HepG2 (cell line): ENCODE results near the gene CARS2. TPM values are rescaled to one million over a fixed set of nuclear protein-coding genes. Genes with fewer than 3 reads are reported as not detected.
A peak's percentile ranks its signal among the peaks of the same experiment; 100 is the strongest.

Experiments
- AKAP8 ChIP-seq: sonication (generic); formaldehyde crosslinking; IDR thresholded peaks from 2 replicates; pipeline ENCODE4 v1.5.1; 2020; ENCODE audit warnings: mild to moderate bottlenecking, missing genetic modification reagents
- MLXIP ChIP-seq: sonication (generic); formaldehyde crosslinking; IDR thresholded peaks from 2 replicates; pipeline ENCODE4 v1.9.0; 2021; ENCODE audit warnings: missing genetic modification reagents, borderline replicate concordance
- PAX8 ChIP-seq: sonication (generic); formaldehyde crosslinking; IDR thresholded peaks from 2 replicates; pipeline ENCODE4 v1.8.0; 2022; ENCODE audit warnings: mild to moderate bottlenecking, missing genetic modification reagents, borderline replicate concordance
- SRSF9 ChIP-seq: fragments of 200-400 bp; formaldehyde crosslinking; IDR thresholded peaks from 2 replicates; pipeline ENCODE4 v1.6.1; 2018; ENCODE audit warnings: borderline replicate concordance, mild to moderate bottlenecking, low read depth, low read length; ENCODE audit not compliant: insufficient read depth, poor library complexity, severe bottlenecking
- ZBTB39 ChIP-seq: sonication (generic); formaldehyde crosslinking; IDR thresholded peaks from 2 replicates; pipeline ENCODE4 v1.5.0; 2020; ENCODE audit warnings: missing genetic modification reagents
- ZNF121 ChIP-seq: sonication (generic); formaldehyde crosslinking; IDR thresholded peaks from 2 replicates; pipeline ENCODE4 v1.5.0; 2020; ENCODE audit warnings: mild to moderate bottlenecking, missing genetic modification reagents
- ZNF510 ChIP-seq: sonication (generic); formaldehyde crosslinking; IDR thresholded peaks from 2 replicates; pipeline ENCODE4 v1.4.0; 2020; ENCODE audit warnings: low read depth, mild to moderate bottlenecking, missing genetic modification reagents
- ZNF75D ChIP-seq: sonication (generic); formaldehyde crosslinking; IDR thresholded peaks from 2 replicates; pipeline ENCODE4 v1.8.1; 2023; ENCODE audit warnings: missing genetic modification reagents, mild to moderate bottlenecking, borderline replicate concordance
- ZNF768 ChIP-seq: sonication (generic); formaldehyde crosslinking; IDR thresholded peaks from 2 replicates; pipeline ENCODE4 v1.4.0; 2020; ENCODE audit warnings: missing genetic modification reagents
- ZSCAN22 ChIP-seq: sonication (generic); formaldehyde crosslinking; IDR thresholded peaks from 2 replicates; pipeline ENCODE4 v1.4.0; 2020; ENCODE audit warnings: mild to moderate bottlenecking, missing genetic modification reagents
- polyA plus RNA-seq, 8 experiments: library from polyadenylated mRNA; depleted of rRNA in 3 of 8; stranded (reverse) in 7 of 8; unstranded in 1 of 8; fragments of >200 nt; fragmentation: Illumina TruSeq in 4 of 8; extraction: Trizol in 4 of 8; gene quantifications; 2 replicates each; pipeline versions ENCODE4 v1.2.1 to v1.2.3, GENCODE V29; 2011 to 2016; ENCODE audit warnings: low read depth in 4 of 8, missing spikeins in 1 of 8, mixed read lengths in 1 of 8; ENCODE audit not compliant: insufficient read depth in 1 of 8
- total RNA-seq, 5 experiments: library from RNA; depleted of rRNA; stranded (reverse); fragments of >200 nt; fragmentation: Illumina TruSeq; extraction: Trizol; gene quantifications; 2 replicates each; pipeline ENCODE4 v1.2.3, GENCODE V29; 2016; ENCODE audit warnings: low read depth in 1 of 5
- TF ChIP-seq, protein P1 (sequence below): sonication (generic); formaldehyde crosslinking; IDR thresholded peaks from 2 replicates; pipeline ENCODE4 v1.5.1; 2020; ENCODE audit warnings: mild to moderate bottlenecking, moderate library complexity, missing genetic modification reagents
- TF ChIP-seq, protein P2 (sequence below): sonication (generic); formaldehyde crosslinking; IDR thresholded peaks from 2 replicates; pipeline ENCODE4 v1.5.0; 2020; ENCODE audit warnings: missing genetic modification reagents, mild to moderate bottlenecking, borderline replicate concordance
- TF ChIP-seq, protein P3 (sequence below): sonication (generic); formaldehyde crosslinking; IDR thresholded peaks from 2 replicates; pipeline ENCODE4 v1.5.0; 2020; ENCODE audit warnings: mild to moderate bottlenecking, missing genetic modification reagents
- TF ChIP-seq, protein P4 (sequence below): sonication (generic); formaldehyde crosslinking; IDR thresholded peaks from 2 replicates; pipeline ENCODE4 v1.4.0; 2020; ENCODE audit warnings: missing genetic modification reagents

CARS2 gene
- total and polyA plus RNA-seq, 2 of the 13 experiments (the other 11 are each of a cell fraction or from before 2014, with no cell fraction given), result 41.1 to 59.3 TPM

DNA sequence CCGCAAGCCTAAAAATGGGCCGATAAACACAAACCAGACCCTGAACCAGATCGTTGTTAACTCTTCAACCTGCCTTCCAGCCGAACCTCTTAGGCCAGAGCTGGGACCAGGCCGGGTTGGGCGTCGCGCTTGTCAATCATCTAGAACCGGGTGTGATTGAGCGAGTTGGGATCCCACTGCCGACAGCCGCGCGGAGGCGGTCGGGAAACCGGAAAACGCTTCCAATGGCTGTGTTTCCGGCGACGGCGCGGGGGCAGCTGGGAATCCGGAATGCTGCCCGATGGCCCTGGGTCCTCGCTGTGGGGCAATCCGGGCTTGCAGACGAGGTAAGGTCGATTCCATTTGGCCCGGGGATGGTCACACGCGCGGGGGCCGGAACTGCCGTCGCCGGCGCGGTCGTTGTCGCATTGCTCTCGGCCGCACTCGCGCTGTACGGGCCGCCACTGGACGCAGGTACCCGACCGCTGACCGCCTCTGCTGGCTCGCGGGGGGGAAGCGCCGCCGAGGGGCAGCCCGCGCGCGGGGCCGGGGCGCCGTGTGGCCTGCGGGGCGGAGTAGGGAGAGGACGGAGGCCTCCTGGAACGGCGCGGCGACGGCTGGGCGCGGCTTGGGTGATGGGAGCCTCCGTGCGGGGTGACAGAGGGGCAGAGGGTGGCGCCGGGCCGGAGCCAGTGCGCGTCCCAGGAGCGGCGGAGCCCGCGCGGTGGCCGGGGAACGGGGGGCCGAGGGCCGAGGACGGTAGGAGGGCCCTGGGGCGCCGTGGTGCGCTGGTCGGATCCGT, 90.4 kb downstream of the CARS2 start, which contains the start of gene NAXD (continued):
- TF ChIP-seq AKAP8, result no peak
- TF ChIP-seq ZNF768 (CRISPR knock-in tag), result peak; percentile 21; the same call in 1 of the 2 replicates
- TF ChIP-seq, protein P1, sequence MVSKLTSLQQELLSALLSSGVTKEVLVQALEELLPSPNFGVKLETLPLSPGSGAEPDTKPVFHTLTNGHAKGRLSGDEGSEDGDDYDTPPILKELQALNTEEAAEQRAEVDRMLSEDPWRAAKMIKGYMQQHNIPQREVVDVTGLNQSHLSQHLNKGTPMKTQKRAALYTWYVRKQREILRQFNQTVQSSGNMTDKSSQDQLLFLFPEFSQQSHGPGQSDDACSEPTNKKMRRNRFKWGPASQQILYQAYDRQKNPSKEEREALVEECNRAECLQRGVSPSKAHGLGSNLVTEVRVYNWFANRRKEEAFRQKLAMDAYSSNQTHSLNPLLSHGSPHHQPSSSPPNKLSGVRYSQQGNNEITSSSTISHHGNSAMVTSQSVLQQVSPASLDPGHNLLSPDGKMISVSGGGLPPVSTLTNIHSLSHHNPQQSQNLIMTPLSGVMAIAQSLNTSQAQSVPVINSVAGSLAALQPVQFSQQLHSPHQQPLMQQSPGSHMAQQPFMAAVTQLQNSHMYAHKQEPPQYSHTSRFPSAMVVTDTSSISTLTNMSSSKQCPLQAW, result peak; percentile 68; the same call in 1 of the 2 replicates
- TF ChIP-seq, protein P2, sequence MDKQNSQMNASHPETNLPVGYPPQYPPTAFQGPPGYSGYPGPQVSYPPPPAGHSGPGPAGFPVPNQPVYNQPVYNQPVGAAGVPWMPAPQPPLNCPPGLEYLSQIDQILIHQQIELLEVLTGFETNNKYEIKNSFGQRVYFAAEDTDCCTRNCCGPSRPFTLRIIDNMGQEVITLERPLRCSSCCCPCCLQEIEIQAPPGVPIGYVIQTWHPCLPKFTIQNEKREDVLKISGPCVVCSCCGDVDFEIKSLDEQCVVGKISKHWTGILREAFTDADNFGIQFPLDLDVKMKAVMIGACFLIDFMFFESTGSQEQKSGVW (CRISPR knock-in tag), result no peak
- TF ChIP-seq, protein P3, sequence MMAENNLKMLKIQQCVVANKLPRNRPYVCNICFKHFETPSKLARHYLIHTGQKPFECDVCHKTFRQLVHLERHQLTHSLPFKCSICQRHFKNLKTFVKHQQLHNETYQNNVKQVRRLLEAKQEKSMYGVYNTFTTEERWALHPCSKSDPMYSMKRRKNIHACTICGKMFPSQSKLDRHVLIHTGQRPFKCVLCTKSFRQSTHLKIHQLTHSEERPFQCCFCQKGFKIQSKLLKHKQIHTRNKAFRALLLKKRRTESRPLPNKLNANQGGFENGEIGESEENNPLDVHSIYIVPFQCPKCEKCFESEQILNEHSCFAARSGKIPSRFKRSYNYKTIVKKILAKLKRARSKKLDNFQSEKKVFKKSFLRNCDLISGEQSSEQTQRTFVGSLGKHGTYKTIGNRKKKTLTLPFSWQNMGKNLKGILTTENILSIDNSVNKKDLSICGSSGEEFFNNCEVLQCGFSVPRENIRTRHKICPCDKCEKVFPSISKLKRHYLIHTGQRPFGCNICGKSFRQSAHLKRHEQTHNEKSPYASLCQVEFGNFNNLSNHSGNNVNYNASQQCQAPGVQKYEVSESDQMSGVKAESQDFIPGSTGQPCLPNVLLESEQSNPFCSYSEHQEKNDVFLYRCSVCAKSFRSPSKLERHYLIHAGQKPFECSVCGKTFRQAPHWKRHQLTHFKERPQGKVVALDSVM (CRISPR knock-in tag), result no peak; the same call in 1 of the 2 replicates
- TF ChIP-seq, protein P4, sequence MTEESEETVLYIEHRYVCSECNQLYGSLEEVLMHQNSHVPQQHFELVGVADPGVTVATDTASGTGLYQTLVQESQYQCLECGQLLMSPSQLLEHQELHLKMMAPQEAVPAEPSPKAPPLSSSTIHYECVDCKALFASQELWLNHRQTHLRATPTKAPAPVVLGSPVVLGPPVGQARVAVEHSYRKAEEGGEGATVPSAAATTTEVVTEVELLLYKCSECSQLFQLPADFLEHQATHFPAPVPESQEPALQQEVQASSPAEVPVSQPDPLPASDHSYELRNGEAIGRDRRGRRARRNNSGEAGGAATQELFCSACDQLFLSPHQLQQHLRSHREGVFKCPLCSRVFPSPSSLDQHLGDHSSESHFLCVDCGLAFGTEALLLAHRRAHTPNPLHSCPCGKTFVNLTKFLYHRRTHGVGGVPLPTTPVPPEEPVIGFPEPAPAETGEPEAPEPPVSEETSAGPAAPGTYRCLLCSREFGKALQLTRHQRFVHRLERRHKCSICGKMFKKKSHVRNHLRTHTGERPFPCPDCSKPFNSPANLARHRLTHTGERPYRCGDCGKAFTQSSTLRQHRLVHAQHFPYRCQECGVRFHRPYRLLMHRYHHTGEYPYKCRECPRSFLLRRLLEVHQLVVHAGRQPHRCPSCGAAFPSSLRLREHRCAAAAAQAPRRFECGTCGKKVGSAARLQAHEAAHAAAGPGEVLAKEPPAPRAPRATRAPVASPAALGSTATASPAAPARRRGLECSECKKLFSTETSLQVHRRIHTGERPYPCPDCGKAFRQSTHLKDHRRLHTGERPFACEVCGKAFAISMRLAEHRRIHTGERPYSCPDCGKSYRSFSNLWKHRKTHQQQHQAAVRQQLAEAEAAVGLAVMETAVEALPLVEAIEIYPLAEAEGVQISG, result peak; percentile 76
- TF ChIP-seq ZNF121 (CRISPR knock-in tag), result no peak
- TF ChIP-seq PAX8, result no peak; the same call in 1 of the 2 replicates
- no peak for TF ChIP-seq SRSF9
- TF ChIP-seq ZSCAN22 (CRISPR knock-in tag), result no peak
- TF ChIP-seq ZNF75D, result no peak
- peak; percentile 22; the same call in 1 of the 2 replicates for TF ChIP-seq ZNF510
- no peak for TF ChIP-seq ZBTB39 (CRISPR knock-in tag)
- no peak; the same call in 1 of the 2 replicates for TF ChIP-seq MLXIP (CRISPR knock-in tag)
